K562 (cell line): Measurements from ENCODE around the gene SEMA3F. TPM values are rescaled to one million over a fixed set of nuclear protein-coding genes. Genes with fewer than 3 reads are reported as not detected.

Experiments
- AFF1 ChIP-seq, 2 experiments: fragments of 450-650 bp; IDR thresholded peaks; 2 replicates each; pipeline ENCODE4 v1.6.1; 2018; ENCODE audit warnings: mild to moderate bottlenecking in 2 of 2, low read depth in 1 of 2; ENCODE audit not compliant: partially characterized antibody in 2 of 2
- GABPB2 ChIP-seq: fragments of 250-450 bp; sonication (Bioruptor Pico); conservative IDR thresholded peaks from 2 replicates; pipeline ENCODE4 v1.5.1; 2021; ENCODE audit warnings: mild to moderate bottlenecking
- HDGF ChIP-seq: fragments of 450-650 bp; IDR thresholded peaks from 2 replicates; pipeline ENCODE4 v1.6.1; 2016
- MCM3 ChIP-seq: fragments of 450-650 bp; IDR thresholded peaks from 2 replicates; pipeline ENCODE4 v1.6.1; 2016
- NKRF ChIP-seq: fragments of 450-650 bp; IDR thresholded peaks from 2 replicates; pipeline ENCODE4 v1.6.1; 2016; ENCODE audit warnings: borderline replicate concordance
- ZC3H8 ChIP-seq: fragments of 450-650 bp; IDR thresholded peaks from 2 replicates; pipeline ENCODE4 v1.6.1; 2017
- ZNF655 ChIP-seq: fragments of 250-450 bp; sonication (Bioruptor Pico); IDR thresholded peaks from 2 replicates; pipeline ENCODE4 v1.5.0; 2021
- polyA plus RNA-seq, 8 experiments: library from polyadenylated mRNA; depleted of rRNA in 4 of 8; stranded (reverse) in 5 of 8; unstranded in 3 of 8; fragments of >200 nt; fragmentation: Nextera tagmentation in 2 of 8; fragmentation: Illumina TruSeq in 1 of 8; extraction: Ambion mirVana in 2 of 8; extraction: Trizol in 1 of 8; gene quantifications; 2 replicates each; pipeline versions ENCODE4 v1.2.1 to v1.2.3, GENCODE V29; 2011 to 2014; ENCODE audit warnings: inconsistent platforms in 1 of 8, missing spikeins in 1 of 8
- total RNA-seq, 7 experiments: library from RNA; depleted of rRNA in 6 of 7; stranded (reverse); fragments of >200 nt in 6 of 7; fragmentation: Illumina TruSeq in 2 of 7; extraction: Trizol in 2 of 7; gene quantifications; 2 replicates each; pipeline versions ENCODE4 v1.2.1 to v1.2.3, GENCODE V29; 2011 to 2021; ENCODE audit warnings: low replicate concordance in 1 of 7

SEMA3F gene
- total and polyA plus RNA-seq, 9 of the 15 experiments (the other 6 are each of a cell fraction or from before 2014, with no cell fraction given), result 0.58 to 3.0 (median 2.0) TPM; not detected in 2

GRCh38 chr3:50169232-50169832, 14.2 kb downstream of the SEMA3F start (continued):
- TF ChIP-seq AFF1 (IDR thresholded peaks at IDR 0.05; ENCODE audit: low read depth in 1 of 2, partially characterized antibody in 2 of 2), result no peak
- no peak for TF ChIP-seq NKRF
- TF ChIP-seq HDGF, result no peak
- no peak for TF ChIP-seq ZC3H8
- TF ChIP-seq ZNF655 (CRISPR knock-in tag), result no peak
- TF ChIP-seq GABPB2 (CRISPR knock-in tag), result no peak
- no peak for TF ChIP-seq MCM3
- TF ChIP-seq, all 486 proteins: peak for 0
